Stimulated activated CD8-positive, alpha-beta memory T cell treated with anti-CD3 and anti-CD28 coated beads, Interleukin-12 subunit alpha, Interleukin-12 subunit beta, amount 100 ng/mL, for 4 hours (primary cell): ENCODE measurements around the gene TTC9B.
"Not testable (repeated sequence)": the region's sequence is repeated elsewhere in the genome, so short reads cannot be mapped to it uniquely, and the experiment has no call there.

Source experiments
- DNase-seq: peaks from one replicate; pipeline ENCODE4 v3.0.0-alpha.2; 2020; ENCODE audit warnings: low read depth

The TTC9B gene

DNA sequence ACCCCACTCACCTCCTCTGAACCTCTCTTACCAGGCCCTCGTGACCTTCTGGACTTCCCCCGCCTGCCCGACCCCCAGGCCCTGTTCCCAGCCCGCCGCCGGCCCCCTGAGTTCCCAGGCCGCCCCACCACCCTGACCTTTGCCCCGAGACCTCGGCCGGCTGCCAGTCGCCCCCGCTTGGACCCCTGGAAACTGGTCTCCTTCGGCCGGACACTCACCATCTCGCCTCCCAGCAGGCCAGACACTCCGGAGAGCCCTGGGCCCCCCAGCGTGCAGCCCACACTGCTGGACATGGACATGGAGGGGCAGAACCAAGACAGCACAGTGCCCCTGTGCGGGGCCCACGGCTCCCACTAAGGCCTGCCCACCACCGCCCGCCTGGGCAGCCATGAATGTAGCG, 3.2 kb downstream of the TTC9B start:
- no peak for DNase-seq

- no peak for DNase-seq
Observed at GRCh38 chr19:40213882-40214570, 4.2 kb downstream of the TTC9B start.

GRCh38 chr19:40213251-40213829, 4.8 kb downstream of the TTC9B start:
- no peak for DNase-seq

DNA sequence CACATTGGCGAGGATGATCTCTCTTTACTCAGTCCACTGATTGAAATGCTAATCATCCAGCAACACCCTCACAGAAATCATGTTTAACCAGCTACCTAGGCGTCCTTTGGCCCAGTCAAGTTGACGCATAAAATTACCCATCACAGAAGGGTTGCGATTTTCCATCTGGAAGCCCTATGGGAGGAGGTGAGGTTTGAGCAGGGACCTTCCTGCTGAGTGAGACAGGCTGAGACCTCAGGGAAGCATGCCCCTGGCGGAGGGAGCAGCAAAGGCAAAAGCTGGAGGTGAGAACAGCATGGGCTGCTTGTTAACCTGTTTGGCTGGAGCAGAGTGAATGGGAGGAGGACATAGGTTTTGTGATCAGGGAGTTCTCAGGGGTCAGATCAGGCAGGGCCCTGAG, 7.3 kb downstream of the TTC9B start:
- DNase-seq = no peak

DNA sequence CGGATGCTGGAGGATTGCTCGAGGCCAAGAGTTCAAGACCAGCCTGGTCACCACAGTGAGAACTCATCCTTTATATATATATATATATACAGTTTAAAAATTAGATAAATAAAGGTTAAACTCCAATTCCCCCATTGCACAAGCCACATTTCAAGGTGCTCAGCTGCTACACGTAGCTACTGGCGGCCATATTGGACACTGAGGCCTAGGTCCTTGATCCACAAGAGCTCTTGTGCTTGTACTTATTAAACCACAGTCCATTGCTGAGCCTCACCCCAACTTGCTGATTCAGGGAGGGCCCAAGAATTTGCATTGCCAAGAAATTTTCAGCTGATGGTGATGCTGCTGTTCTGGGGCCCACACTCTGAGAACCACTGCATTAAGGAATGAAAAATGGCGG, 9.6 kb downstream of the TTC9B start:
- no peak for DNase-seq

DNA sequence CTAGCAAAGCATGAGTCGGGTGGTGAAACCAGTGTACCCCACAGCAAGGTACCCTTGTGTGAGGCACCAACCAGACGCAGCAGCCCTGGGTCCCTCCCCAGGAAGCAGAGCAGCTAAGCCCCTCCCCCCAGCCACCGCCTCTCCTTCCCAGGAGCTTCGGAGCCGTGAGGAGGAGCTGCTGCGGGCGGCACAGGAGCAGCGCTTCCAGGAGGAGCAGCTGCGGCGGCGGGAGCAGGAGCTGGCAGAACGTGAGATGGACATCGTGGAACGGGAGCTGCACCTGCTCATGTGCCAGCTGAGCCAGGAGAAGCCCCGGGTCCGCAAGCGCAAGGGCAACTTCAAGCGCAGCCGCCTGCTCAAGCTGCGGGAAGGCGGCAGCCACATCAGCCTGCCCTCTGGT, 12.4 kb downstream of the TTC9B start:
- DNase-seq = no peak

- DNase-seq = no peak
Observed at GRCh38 chr19:40204381-40204780, 13.8 kb downstream of the TTC9B start.

DNA sequence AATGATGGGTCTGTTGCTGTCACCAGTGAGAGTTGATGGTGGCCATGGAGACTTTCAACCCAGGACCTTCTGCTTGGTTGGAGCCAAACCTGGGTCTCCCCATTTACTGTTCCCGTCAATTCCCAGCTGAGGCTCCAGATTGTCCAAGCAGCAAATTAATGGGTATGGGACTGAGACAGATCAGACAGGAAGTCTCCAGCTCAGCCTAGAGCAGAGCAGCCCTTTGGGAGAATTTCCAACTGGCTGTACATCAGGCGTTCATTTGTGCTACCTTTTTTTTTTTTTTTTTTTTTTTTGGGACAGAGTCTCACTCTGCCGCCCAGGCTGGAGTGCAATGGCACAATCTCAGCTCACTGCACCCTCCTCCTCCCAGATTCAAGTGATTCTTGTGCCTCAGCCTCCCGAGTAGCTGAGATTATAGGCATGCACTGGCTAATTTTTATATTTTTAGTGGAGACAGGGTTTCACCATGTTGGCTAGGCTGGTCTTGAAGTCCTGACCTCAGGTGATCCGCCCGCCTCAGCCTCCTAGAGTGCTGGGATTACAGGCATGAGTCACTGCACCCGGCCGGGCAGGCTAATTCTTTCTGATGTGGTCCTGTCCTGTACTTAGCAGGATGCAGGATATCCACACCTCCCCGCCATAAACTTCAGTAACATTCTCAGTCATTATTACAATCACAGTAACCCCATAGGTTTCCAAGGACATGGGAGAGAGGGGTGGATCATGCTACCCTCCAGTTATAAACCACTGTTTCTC, 17.7 kb downstream of the TTC9B start:
- no peak for DNase-seq

DNA sequence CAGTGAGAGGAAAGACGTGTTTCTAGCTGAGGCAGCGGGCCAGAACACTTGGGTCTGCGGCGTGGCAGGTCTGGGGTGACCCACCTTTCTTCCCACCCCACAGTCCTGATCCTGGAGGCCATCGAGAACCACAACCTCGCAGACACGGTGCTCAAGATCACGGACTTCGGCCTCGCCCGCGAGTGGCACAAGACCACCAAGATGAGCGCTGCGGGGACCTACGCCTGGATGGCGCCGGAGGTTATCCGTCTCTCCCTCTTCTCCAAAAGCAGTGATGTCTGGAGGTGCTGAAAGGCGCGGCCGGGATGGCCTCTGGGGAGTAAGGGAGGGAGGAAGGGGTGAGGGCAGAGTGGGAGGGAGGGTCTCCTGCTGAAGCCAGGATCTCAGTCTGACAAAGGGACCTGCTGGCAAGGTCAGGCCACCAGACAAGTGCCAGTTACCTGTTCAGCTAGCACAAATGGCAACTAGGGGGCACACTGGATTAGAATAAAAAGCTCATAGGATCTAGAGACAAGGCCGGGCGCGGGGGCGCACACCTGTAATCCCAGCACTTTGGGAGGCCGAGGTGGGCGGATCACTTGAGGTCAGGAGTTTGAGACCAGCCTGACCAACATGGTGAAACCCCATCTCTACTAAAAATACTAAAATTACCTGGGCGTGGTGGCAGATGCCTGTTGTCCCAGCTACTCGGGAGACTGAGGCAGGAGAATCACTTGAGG, 19.8 kb downstream of the TTC9B start:
- DNase-seq = no peak

- DNase-seq = no peak
Observed at GRCh38 chr19:40193587-40193849, 24.7 kb downstream of the TTC9B start.

- DNase-seq = no peak
Observed at GRCh38 chr19:40192758-40193586, 25.2 kb downstream of the TTC9B start.

- DNase-seq = no peak
Observed at GRCh38 chr19:40191836-40192646, 26.1 kb downstream of the TTC9B start.

DNA sequence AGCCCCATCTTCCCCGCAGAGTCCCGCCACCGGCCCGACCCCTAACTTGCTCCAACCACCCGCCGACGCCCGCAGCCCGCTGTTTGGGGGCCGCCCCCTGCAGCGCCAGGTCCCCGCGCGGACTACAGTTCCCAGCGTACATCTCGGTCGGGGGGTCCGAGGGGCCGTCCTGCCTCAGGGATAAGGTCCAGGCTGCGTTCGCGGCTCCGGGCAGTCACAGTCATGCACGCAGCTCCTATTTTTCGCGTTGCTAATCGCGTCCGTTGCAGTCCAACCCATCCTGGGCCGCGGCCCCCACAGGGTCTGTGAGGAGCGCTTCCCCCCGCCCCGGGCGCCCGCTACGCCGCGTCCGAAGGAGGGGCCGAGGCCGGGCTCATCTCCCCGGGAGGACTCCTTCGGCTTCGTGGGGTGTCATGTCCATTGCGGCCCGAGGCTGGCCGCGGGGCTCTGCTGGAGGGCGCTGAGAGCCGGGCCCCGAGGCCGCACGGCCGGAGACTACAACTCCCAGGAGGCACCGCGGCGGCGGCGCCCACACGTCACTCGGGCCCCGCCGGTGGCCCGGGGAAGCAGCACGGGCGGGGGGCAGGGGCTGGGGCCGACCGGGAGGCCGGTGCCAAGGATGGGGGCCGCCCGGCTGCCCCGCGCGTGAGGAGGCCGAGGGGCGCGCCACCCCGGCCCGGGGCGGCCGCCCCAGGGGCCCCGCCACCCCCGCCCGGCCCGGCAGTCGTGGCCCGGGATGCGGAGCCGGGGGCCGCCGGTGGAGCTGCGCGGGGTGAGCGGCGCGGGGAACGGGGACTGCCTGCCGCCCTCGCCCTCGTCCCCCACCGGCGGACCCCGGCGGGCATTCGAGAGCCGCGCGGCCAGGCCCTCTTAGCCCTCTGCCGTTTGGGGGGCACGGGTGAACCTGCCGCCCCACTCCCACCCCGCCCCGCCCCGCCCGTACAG, 27.0 kb downstream of the TTC9B start, which contains the start of gene MAP3K10:
TSS of gene MAP3K10 (plus strand) at position 536 of the 945 bp plus-strand sequence. CDS start 606 bp downstream, outside the sequence.
- DNase-seq = peak; percentile 63

- DNase-seq = no peak
Observed at GRCh38 chr19:40184273-40184672, 33.9 kb downstream of the TTC9B start.

GRCh38 chr19:40178756-40179155, 39.4 kb downstream of the TTC9B start:
- no peak for DNase-seq

DNA sequence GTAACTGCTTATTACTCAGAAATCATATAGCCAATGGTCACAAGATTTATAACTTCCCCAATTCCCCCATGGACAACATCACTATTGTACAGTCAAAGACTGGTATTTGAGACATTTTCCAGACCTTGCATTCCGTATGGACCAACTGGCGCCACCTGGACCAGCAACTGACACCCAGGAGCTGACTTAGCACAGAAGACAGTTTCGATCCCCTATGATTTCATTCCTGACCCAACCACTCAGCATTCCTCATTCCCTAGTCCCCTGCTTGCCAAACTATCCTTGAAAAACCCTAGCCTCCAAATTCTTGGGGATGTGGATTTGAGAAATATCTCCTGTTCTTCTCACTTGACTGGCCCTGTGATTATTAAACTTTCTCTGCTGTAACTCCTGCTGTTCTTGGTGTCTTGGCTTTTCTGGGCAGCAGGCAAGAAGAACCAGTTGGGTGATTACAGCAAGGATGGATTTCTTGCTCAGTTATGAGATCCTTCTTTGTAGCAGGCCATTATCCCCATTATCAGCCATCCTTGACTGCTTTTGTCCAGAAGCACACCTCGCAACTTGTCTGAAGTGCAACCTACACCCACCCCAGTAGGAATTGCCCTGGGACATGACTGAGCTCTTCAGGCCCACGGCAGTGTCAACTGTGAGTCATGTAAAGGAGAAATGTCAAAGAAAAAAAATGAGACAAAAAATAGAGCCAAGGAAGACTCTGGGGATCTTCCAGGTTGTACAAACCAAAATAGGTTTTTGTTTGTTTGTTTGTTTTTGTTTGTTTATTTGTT, 40.7 kb downstream of the TTC9B start:
- DNase-seq = no peak

DNA sequence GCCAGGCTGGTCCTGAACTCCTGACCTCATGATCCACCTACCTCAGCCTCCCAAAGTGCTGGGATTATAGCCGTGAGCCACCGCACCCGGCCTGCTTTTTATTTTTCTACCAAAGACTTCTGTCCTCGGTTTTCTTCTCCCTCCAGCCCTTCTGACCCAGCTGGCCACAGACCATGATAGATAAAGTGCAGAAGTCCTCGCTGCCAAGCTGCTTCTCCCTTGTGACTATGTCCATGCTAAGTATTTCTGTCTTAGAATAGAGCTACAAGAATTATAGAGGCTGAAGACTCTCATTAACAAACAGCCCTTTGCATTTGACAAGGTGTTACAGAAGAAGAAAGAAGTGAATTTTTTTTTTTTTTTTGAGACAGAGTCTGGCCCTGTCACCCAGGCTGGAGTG, 42.4 kb downstream of the TTC9B start:
- DNase-seq = no peak

GRCh38 chr19:40174092-40174491, 44.1 kb downstream of the TTC9B start:
- DNase-seq = no peak

GRCh38 chr19:40171293-40171692, 46.9 kb downstream of the TTC9B start:
- DNase-seq = not testable (repeated sequence)
